ENCODE data around the gene TBPL1.

Gene TBPL1

GRCh38 chr6:134015719-134016557 is 62.9 kb downstream of the TBPL1 start:
- ATAC-seq: no peak

GRCh38 chr6:134016558-134016814 is 63.5 kb downstream of the TBPL1 start:
- no peak for ATAC-seq
- TF ChIP-seq CREB5 (CRISPR knock-in tag; IDR thresholded peaks at IDR 0.05; ENCODE audit: low read depth) (no peak), PPARA (CRISPR knock-in tag; IDR thresholded peaks at IDR 0.05; ENCODE audit: borderline replicate concordance) (no peak), CSRNP3 (CRISPR knock-in tag; IDR thresholded peaks at IDR 0.05) (no peak), TCF4 (CRISPR knock-in tag; IDR thresholded peaks at IDR 0.05; ENCODE audit: borderline replicate concordance) (no peak), BACH2 (CRISPR knock-in tag; IDR thresholded peaks at IDR 0.05; ENCODE audit: borderline replicate concordance) (no peak), ZNF565 (CRISPR knock-in tag; conservative IDR thresholded peaks at IDR 0.05; ENCODE audit: low read depth) (no peak), TOX (CRISPR knock-in tag; IDR thresholded peaks at IDR 0.05; ENCODE audit: borderline replicate concordance) (no peak), ZC3H10 (CRISPR knock-in tag; IDR thresholded peaks at IDR 0.05) (no peak), PATZ1 (CRISPR knock-in tag; IDR thresholded peaks at IDR 0.05; ENCODE audit: borderline replicate concordance) (no peak), RARB (CRISPR knock-in tag; IDR thresholded peaks at IDR 0.05) (no peak), ESRRG (CRISPR knock-in tag; IDR thresholded peaks at IDR 0.05) (no peak)

More at GRCh38 chr6:134015719-134016557, 62.9 kb downstream of the TBPL1 start:
- TF ChIP-seq ZNF8 (CRISPR knock-in tag; IDR thresholded peaks at IDR 0.05) (no peak), ZNF565 (CRISPR knock-in tag; conservative IDR thresholded peaks at IDR 0.05; ENCODE audit: low read depth) (no peak)

- ATAC-seq: no peak
- TF ChIP-seq ISL1 (CRISPR knock-in tag; IDR thresholded peaks at IDR 0.05): no peak
- no peak for TF ChIP-seq ZNF70 (CRISPR knock-in tag; IDR thresholded peaks at IDR 0.05)
- no peak for TF ChIP-seq TCF4 (CRISPR knock-in tag; IDR thresholded peaks at IDR 0.05; ENCODE audit: borderline replicate concordance)
- no peak for TF ChIP-seq TOX (CRISPR knock-in tag; IDR thresholded peaks at IDR 0.05; ENCODE audit: borderline replicate concordance)
- TF ChIP-seq ZFP3 (CRISPR knock-in tag; IDR thresholded peaks at IDR 0.05): no peak
- TF ChIP-seq OSR1 (CRISPR knock-in tag; IDR thresholded peaks at IDR 0.05): no peak
These were observed 67.0 kb downstream of the TBPL1 start for GRCh38 chr6:134020071-134020470.

- no peak for TF ChIP-seq ZNF70 (CRISPR knock-in tag; IDR thresholded peaks at IDR 0.05)
- no peak for ATAC-seq
These were observed 67.5 kb downstream of the TBPL1 start for GRCh38 chr6:134020543-134020942.

GRCh38 chr6:134020968-134021367 is 67.9 kb downstream of the TBPL1 start:
- no peak for TF ChIP-seq SNAI2 (CRISPR knock-in tag; IDR thresholded peaks at IDR 0.05)
- TF ChIP-seq ZFP30 (CRISPR knock-in tag; IDR thresholded peaks at IDR 0.05): no peak
- TF ChIP-seq ZNF565 (CRISPR knock-in tag; conservative IDR thresholded peaks at IDR 0.05; ENCODE audit: low read depth): no peak
- no peak for TF ChIP-seq ARNTL (CRISPR knock-in tag; IDR thresholded peaks at IDR 0.05; ENCODE audit: borderline replicate concordance, low read depth)
- TF ChIP-seq BACH2 (CRISPR knock-in tag; IDR thresholded peaks at IDR 0.05; ENCODE audit: borderline replicate concordance): no peak
- ATAC-seq: no peak

GRCh38 chr6:134021396-134022122 is 68.5 kb downstream of the TBPL1 start:
- no peak for ATAC-seq
- TF ChIP-seq ZNF70 (CRISPR knock-in tag; IDR thresholded peaks at IDR 0.05) (no peak), ZFP30 (CRISPR knock-in tag; IDR thresholded peaks at IDR 0.05) (no peak), OSR1 (CRISPR knock-in tag; IDR thresholded peaks at IDR 0.05) (no peak), CREB5 (CRISPR knock-in tag; IDR thresholded peaks at IDR 0.05; ENCODE audit: low read depth) (no peak), TSHZ2 (CRISPR knock-in tag; IDR thresholded peaks at IDR 0.05) (no peak), RARB (CRISPR knock-in tag; IDR thresholded peaks at IDR 0.05) (no peak), TOX (CRISPR knock-in tag; IDR thresholded peaks at IDR 0.05; ENCODE audit: borderline replicate concordance) (no peak), CSDC2 (CRISPR knock-in tag; IDR thresholded peaks at IDR 0.05) (no peak)
